Trophoblast cell (in vitro differentiated cells and primary cell): ENCODE results near the gene VPS25.
"Not testable (repeated sequence)": the region's sequence is repeated elsewhere in the genome, so short reads cannot be mapped to it uniquely, and the experiment has no call there.

ENCODE experiments used
- DNase-seq, 2 donors: peaks; one replicate each; pipeline ENCODE4 v3.0.0-alpha.2; 2016
- H2AFZ ChIP-seq: 2 replicates; pipeline ENCODE4 v1.6.1; 2013; ENCODE audit warnings: low read length, moderate library complexity, mild to moderate bottlenecking; ENCODE audit not compliant: insufficient read depth, poor library complexity
- H2AK5ac ChIP-seq: 2 replicates; pipeline ENCODE4 v1.6.1; 2013; ENCODE audit warnings: mild to moderate bottlenecking, low read length
- H2BK120ac ChIP-seq: 2 replicates; pipeline ENCODE4 v1.6.1; 2013; ENCODE audit warnings: low read length, mild to moderate bottlenecking, moderate library complexity; ENCODE audit not compliant: insufficient read depth, poor library complexity
- H2BK12ac ChIP-seq: 2 replicates; pipeline ENCODE4 v1.6.1; 2013; ENCODE audit warnings: mild to moderate bottlenecking, low read length, moderate library complexity
- H2BK5ac ChIP-seq: 2 replicates; pipeline ENCODE4 v1.6.1; 2013; ENCODE audit warnings: low read length, low read depth, moderate library complexity, mild to moderate bottlenecking; ENCODE audit not compliant: poor library complexity
- H3K14ac ChIP-seq: 2 replicates; pipeline ENCODE4 v1.6.1; 2013; ENCODE audit warnings: mild to moderate bottlenecking, low read length
- H3K18ac ChIP-seq: 2 replicates; pipeline ENCODE4 v1.6.1; 2013; ENCODE audit warnings: mild to moderate bottlenecking, low read length
- H3K23ac ChIP-seq: 2 replicates; pipeline ENCODE4 v1.6.1; 2013; ENCODE audit warnings: low read length
- H3K27ac ChIP-seq: 2 replicates; pipeline ENCODE4 v1.5.1; 2013; ENCODE audit warnings: low read depth, mild to moderate bottlenecking, inconsistent platforms, low read length, moderate library complexity
- H3K27me3 ChIP-seq: 2 replicates; pipeline ENCODE4 v1.6.1; 2013; ENCODE audit warnings: inconsistent platforms, mild to moderate bottlenecking, low read length, moderate library complexity; ENCODE audit not compliant: insufficient read depth
- H3K36me3 ChIP-seq, 2 experiments: 1 replicate in 1 of 2; 2 replicates in 1 of 2; pipeline ENCODE4 v1.6.1; 2013; ENCODE audit warnings: low read length in 2 of 2, mild to moderate bottlenecking in 2 of 2, moderate library complexity in 1 of 2; ENCODE audit not compliant: insufficient read depth in 2 of 2, control insufficient read depth in 1 of 2
- H3K4ac ChIP-seq: 2 replicates; pipeline ENCODE4 v1.6.1; 2013; ENCODE audit warnings: low read depth, mild to moderate bottlenecking, low read length, moderate library complexity
- H3K4me1 ChIP-seq, 2 experiments: 1 replicate in 1 of 2; 2 replicates in 1 of 2; pipeline ENCODE4 v1.6.1; 2013; ENCODE audit warnings: low read length in 2 of 2, mild to moderate bottlenecking in 2 of 2, moderate library complexity in 1 of 2; ENCODE audit not compliant: insufficient read depth in 2 of 2, control insufficient read depth in 1 of 2
- H3K4me2 ChIP-seq: 2 replicates; pipeline ENCODE4 v1.6.1; 2013; ENCODE audit warnings: inconsistent platforms, mild to moderate bottlenecking, low read length, moderate library complexity
- H3K4me3 ChIP-seq: 2 replicates; pipeline ENCODE4 v1.5.1; 2013; ENCODE audit warnings: mild to moderate bottlenecking, low read depth, low read length, inconsistent platforms
- H3K79me1 ChIP-seq: one replicate; pipeline ENCODE4 v1.6.1; 2013; ENCODE audit warnings: low read length
- H3K79me2 ChIP-seq: 2 replicates; pipeline ENCODE4 v1.6.1; 2013; ENCODE audit warnings: low read length, mild to moderate bottlenecking; ENCODE audit not compliant: control insufficient read depth, insufficient read depth, poor library complexity
- H3K9ac ChIP-seq: 2 replicates; pipeline ENCODE4 v1.6.1; 2013; ENCODE audit warnings: mild to moderate bottlenecking, low read length
- H3K9me3 ChIP-seq: 2 replicates; pipeline ENCODE4 v1.6.1; 2013; ENCODE audit warnings: low read depth, mild to moderate bottlenecking, control low read depth, inconsistent platforms, low read length; ENCODE audit not compliant: insufficient read depth
- H4K12ac ChIP-seq: 2 replicates; pipeline ENCODE4 v1.6.1; 2013; ENCODE audit warnings: low read depth, mild to moderate bottlenecking, low read length, moderate library complexity
- H4K8ac ChIP-seq: 2 replicates; pipeline ENCODE4 v1.6.1; 2013; ENCODE audit warnings: low read depth, mild to moderate bottlenecking, low read length, moderate library complexity
- H4K91ac ChIP-seq: one replicate; pipeline ENCODE4 v1.6.1; 2013; ENCODE audit warnings: low read depth, mild to moderate bottlenecking, low read length, moderate library complexity
- WGBS: extraction: QIAGEN DNeasy Blood & Tissue Kit; methylation state at CpG from one replicate; pipeline ENCODE4 v1.1.7; 2013; ENCODE audit warnings: missing lambda C conversion rate; ENCODE audit not compliant: insufficient read length, insufficient coverage; ENCODE audit errors: extremely low coverage; 5-methylcytosine and 5-hydroxymethylcytosine counted together

The VPS25 gene

DNA sequence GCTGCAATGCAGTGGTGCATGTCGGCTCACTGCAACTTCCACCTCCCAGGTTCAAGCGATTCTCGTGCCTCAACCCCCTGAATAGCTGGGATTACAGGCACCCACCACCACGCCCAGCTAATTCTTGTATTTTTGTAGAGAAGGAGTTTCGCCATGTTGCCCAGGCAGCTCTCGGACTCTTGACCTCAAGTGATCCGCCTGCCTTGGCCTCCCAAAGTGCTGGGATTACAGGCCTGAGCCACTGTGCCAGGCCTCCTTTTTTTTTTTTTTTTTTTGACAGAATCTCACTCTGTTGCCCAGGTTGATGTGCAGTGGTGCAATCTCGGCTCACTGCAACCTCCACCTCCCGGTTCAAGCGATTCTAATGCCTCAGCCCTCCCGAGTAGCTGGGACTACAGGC, 30.3 kb upstream of the VPS25 start:
- H3K36me3 ChIP-seq, H2AK5ac ChIP-seq, H3K9me3 ChIP-seq, H3K4ac ChIP-seq, H3K79me2 ChIP-seq, DNase-seq, H2BK120ac ChIP-seq, H3K4me2 ChIP-seq, H3K9ac ChIP-seq, H4K8ac ChIP-seq, H3K23ac ChIP-seq, H3K79me1 ChIP-seq, H3K14ac ChIP-seq, H4K91ac ChIP-seq, H2AFZ ChIP-seq, H4K12ac ChIP-seq, H2BK12ac ChIP-seq, H3K4me1 ChIP-seq, H3K4me3 ChIP-seq, H2BK5ac ChIP-seq, H3K18ac ChIP-seq, H3K27ac ChIP-seq, H3K27me3 ChIP-seq: not testable (repeated sequence)
- no CpG with 5 or more reads among the region's 11 CpGs for WGBS

DNA sequence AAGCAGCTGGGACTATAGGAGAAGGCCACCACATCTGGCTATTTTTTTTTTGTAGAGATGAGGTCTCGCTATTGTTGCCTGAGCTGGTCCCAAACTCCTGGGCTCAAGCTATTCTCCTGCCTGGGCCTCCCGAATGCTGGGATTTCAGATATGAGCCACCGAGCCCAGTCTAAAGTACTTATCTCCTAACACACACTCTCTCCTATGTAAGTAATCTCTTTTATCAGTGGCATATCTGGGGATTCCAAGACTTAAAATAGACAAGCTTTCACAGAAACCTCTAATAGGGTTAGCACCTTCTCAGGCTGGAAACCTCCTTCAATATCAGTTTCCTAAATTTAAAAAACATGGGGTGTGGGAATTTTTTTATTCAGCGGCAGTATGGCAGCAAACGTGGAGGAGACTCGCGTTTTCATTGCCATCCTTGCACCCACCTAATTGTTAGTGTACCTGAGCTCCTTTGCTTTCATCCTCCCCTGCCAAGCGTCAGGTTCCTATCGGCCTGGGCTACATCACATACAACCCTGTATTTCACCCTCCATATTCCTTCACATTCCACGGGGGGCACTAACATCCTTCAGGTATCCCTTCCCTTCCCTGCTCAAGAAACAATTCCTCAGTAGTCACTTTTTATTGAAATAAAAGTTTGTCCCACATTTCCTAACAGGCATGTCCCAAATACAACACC, 29.5 kb upstream of the VPS25 start:
- Histone ChIP-seq H4K91ac (peak overlapping the region; percentile 41), H3K4me3 (no peak overlapping the region), H3K4ac (peak overlapping the region; percentile 50), H3K4me2 (peak overlapping the region; percentile 94), H4K8ac (peak overlapping the region; percentile 22), H3K23ac (no peak overlapping the region), H2BK120ac (no peak overlapping the region), H2AK5ac (no peak overlapping the region), H3K9me3 (peaks cover 2% of the 10 kb centered on the region), H3K36me3 (no peaks in the 10 kb centered on the region), H2AFZ (peak overlapping the region; percentile 74), H2BK5ac (no peak overlapping the region), H2BK12ac (no peak overlapping the region), H3K4me1 (peaks cover 0 to 5% of the 10 kb centered on the region in 2 experiments), H3K27ac (no peak overlapping the region), H3K27me3 (no peaks in the 10 kb centered on the region), H3K18ac (peak overlapping the region; percentile 15), H3K79me1 (peaks cover 10% of the 10 kb centered on the region), H3K9ac (no peak overlapping the region), H3K14ac (no peak overlapping the region), H3K79me2 (peaks cover 1% of the 10 kb centered on the region), H4K12ac (no peak overlapping the region)
- no CpG with 5 or more reads among the region's 10 CpGs for WGBS
- no peak for DNase-seq

DNA sequence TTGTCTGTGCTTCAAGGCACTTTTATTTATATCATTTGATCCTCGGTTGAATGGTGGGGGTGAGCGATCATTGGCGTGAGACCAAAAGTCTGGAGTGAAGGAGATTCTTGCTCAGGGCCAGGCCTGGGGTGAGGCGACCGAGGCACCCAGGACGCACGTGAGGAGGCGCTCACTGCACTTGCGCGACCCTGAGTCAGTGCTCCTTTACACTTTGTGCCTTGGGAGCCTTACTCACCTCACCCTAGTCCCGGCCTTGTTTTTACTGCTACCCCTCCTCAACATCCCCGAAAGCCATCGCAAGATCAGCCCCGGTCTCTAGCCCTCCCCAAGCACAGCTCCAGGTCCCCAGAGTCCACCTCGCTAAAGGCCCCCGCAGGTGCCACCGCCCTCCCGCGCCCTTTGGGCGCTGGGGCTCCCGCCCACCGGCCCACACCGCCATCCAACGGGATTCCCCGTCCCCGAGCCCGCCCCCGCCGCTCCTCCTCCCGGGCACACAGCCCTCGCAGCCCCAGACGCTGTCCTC, 28.9 kb upstream of the VPS25 start:
- peaks cover 1% of the 10 kb centered on the region for H3K79me2 ChIP-seq
- peak overlapping the region; percentile 74 for H3K9ac ChIP-seq
- peaks cover 0 to 5% of the 10 kb centered on the region in 2 experiments for H3K4me1 ChIP-seq
- H2BK12ac ChIP-seq: no peak overlapping the region
- no CpG with 5 or more reads among the region's 32 CpGs for WGBS
- peak overlapping the region; percentile 50 for H3K14ac ChIP-seq
- peak; percentile 62 to 66 for DNase-seq
- no peak overlapping the region for H3K23ac ChIP-seq
- H3K4me3 ChIP-seq: peak overlapping the region; percentile 79
- H2BK120ac ChIP-seq: peak overlapping the region; percentile 4
- no peak overlapping the region for H2AK5ac ChIP-seq
- no peak overlapping the region for H2BK5ac ChIP-seq
- H4K12ac ChIP-seq: peak overlapping the region; percentile 15
- H3K27ac ChIP-seq: peak overlapping the region; percentile 73
- H3K18ac ChIP-seq: peak overlapping the region; percentile 12
- H3K4ac ChIP-seq: peak overlapping the region; percentile 18
- peaks cover 2% of the 10 kb centered on the region for H3K9me3 ChIP-seq
- no peaks in the 10 kb centered on the region for H3K36me3 ChIP-seq
- H4K8ac ChIP-seq: peak overlapping the region; percentile 81
- H3K4me2 ChIP-seq: peak overlapping the region; percentile 94
- H4K91ac ChIP-seq: peak overlapping the region; percentile 69
- H3K27me3 ChIP-seq: no peaks in the 10 kb centered on the region
- H3K79me1 ChIP-seq: peaks cover 10% of the 10 kb centered on the region
- peak overlapping the region; percentile 74 for H2AFZ ChIP-seq

DNA sequence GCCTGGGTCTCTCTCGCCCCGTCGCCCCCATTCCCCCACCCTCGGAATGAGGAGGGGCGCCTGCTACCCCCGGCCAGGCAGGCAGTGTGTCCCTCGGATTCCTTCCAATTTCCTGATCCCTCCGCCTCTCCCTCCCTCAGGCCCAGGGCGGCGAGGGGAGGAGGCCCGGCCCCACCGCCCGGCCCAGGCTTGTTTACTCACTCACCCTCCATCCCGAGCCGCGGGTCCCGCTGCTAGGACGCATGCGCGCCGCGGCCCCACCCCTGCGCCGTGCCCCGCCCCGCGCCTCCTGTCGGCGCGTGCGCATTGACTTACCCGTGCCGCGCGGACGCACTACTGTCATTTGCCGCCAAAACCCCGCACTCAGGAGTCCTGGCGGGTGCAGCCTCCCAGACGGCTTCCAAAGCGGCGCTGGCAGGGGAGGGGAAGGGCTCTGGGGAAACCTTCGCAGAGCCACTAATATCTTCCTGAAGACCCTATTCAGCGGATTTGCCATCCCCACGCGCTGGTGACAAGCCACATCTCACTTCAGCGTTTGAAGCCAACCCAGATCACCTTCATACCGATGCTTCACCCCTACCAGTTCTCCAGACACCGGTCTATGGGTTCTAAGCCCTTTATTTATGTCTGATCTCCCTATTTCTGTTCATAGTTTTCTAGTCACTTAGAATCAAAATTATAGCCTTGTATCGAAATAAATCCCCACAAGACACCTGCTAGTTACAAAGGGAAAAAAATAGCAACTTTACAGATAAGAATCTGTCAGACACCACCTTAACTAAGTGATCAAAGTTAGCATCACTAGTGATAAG, 28.2 kb upstream of the VPS25 start, which contains the start of gene EZH1:
TSS of gene EZH1 (minus strand) at position 235 of the 812 bp plus-strand sequence. CDS start 16,099 bp downstream, outside the sequence.
- H3K4ac ChIP-seq: peak within 1 kb of the TSS; percentile 50
- peak; percentile 94 to 97 for DNase-seq
- peak within 1 kb of the TSS; percentile 50 for H3K14ac ChIP-seq
- H2BK5ac ChIP-seq: no peak within 1 kb of the TSS
- peak within 1 kb of the TSS; percentile 94 for H3K4me2 ChIP-seq
- H3K79me1 ChIP-seq: peaks cover 10% of the 10 kb centered on the region
- peak within 1 kb of the TSS; percentile 79 for H4K12ac ChIP-seq
- peak within 1 kb of the TSS; percentile 79 for H3K4me3 ChIP-seq
- H3K23ac ChIP-seq: no peak within 1 kb of the TSS
- H3K9ac ChIP-seq: peak within 1 kb of the TSS; percentile 74
- H3K4me1 ChIP-seq: peaks cover 0 to 5% of the 10 kb centered on the region in 2 experiments
- peak within 1 kb of the TSS; percentile 81 for H4K8ac ChIP-seq
- H4K91ac ChIP-seq: peak within 1 kb of the TSS; percentile 69
- H3K79me2 ChIP-seq: peaks cover 1% of the 10 kb centered on the region
- H2BK120ac ChIP-seq: peak within 1 kb of the TSS; percentile 4
- no peaks in the 10 kb centered on the region for H3K27me3 ChIP-seq
- peak within 1 kb of the TSS; percentile 73 for H3K27ac ChIP-seq
- H3K36me3 ChIP-seq: no peaks in the 10 kb centered on the region
- H2AK5ac ChIP-seq: no peak within 1 kb of the TSS
- H2BK12ac ChIP-seq: no peak within 1 kb of the TSS
- peak within 1 kb of the TSS; percentile 12 for H3K18ac ChIP-seq
- no CpG with 5 or more reads among the region's 50 CpGs for WGBS
- H3K9me3 ChIP-seq: peaks cover 2% of the 10 kb centered on the region
- peak within 1 kb of the TSS; percentile 74 for H2AFZ ChIP-seq
